Right lobe of liver (tissue), 6 donors: ENCODE results near the gene MAP3K3. TPM values are rescaled to one million over a fixed set of nuclear protein-coding genes. Genes with fewer than 3 reads are reported as not detected.

ENCODE experiments used
- ATAC-seq, 4 donors: fragments of 200-7000 bp; cut with Tn5 transposase; one replicate each; pipeline ENCODE4 v1.9.1; 2020; ENCODE audit warnings: mild to moderate bottlenecking in 4 of 4, moderate library complexity in 4 of 4
- DNase-seq, 3 donors: peaks; one replicate each; pipeline ENCODE4 v3.0.0-alpha.2; 2020
- H3K27ac ChIP-seq, 3 donors: fragments of 200-600 bp; one replicate each; pipeline ENCODE4 v1.8.0; 2022
- H3K27me3 ChIP-seq, 2 donors: fragments of 200-600 bp; one replicate each; pipeline ENCODE4 v1.8.0; 2022
- H3K36me3 ChIP-seq, 4 donors: fragments of 200-600 bp; sonication (generic) in 1 of 4; one replicate each; pipeline versions ENCODE4 v1.5.1 to v1.8.0; 2017 to 2022; ENCODE audit warnings: control low read depth in 1 of 4
- H3K4me1 ChIP-seq, 4 donors: fragments of 200-600 bp; sonication (generic) in 1 of 4; one replicate each; pipeline versions ENCODE4 v1.5.1 to v1.8.0; 2017 to 2022; ENCODE audit warnings: control low read depth in 1 of 4
- H3K4me3 ChIP-seq, 3 donors: fragments of 200-600 bp; one replicate each; pipeline ENCODE4 v1.8.0; 2022
- H3K9me3 ChIP-seq, 4 donors: fragments of 200-600 bp; sonication (generic) in 1 of 4; one replicate each; pipeline versions ENCODE4 v1.5.1 to v1.8.0; 2017 to 2022; ENCODE audit warnings: control low read depth in 1 of 4
- POLR2A ChIP-seq: fragments of 450-650 bp; IDR thresholded peaks from one replicate; pipeline ENCODE4 v1.6.1; 2017; ENCODE audit warnings: antibody characterized with exemption, mild to moderate bottlenecking
- WGBS: methylation state at CpG from one replicate; pipeline ENCODE4 v1.1.6; 2018; ENCODE audit warnings: low coverage, low lambda C conversion rate; ENCODE audit not compliant: insufficient coverage; ENCODE audit errors: missing lambda C conversion rate; 5-methylcytosine and 5-hydroxymethylcytosine counted together
- intact Hi-C, 2 donors: fragments of 100-400 bp; cut with DNase I; formaldehyde crosslinking; loops; one replicate each; pipeline versions ENCODE4 v1.11.2 to v1.14.1; 2022
- total RNA-seq, 6 experiments: library from RNA; depleted of rRNA in 2 of 6; stranded (reverse); fragments of >200 nt in 2 of 6; fragmentation: NEBNext Ultra II Directional in 3 of 6; extraction: Animal tissue kit (Norgen Biotek cat#: 25700) in 3 of 6; gene quantifications; one replicate each; pipeline versions ENCODE4 v1.1.0 to v1.2.4, GENCODE V29; 2016 to 2023
- TF ChIP-seq, protein P1 (sequence below), 4 donors: fragments of 200-600 bp in 3 of 4; fragments of 450-650 bp in 1 of 4; IDR thresholded peaks; one replicate each; pipeline versions ENCODE4 v1.5.1 to v1.8.0; 2016 to 2022; ENCODE audit warnings: antibody characterized with exemption in 4 of 4, mild to moderate bottlenecking in 2 of 4
- donor health status: DM: no; HTN: yes; CAD: no.
- donor health status: DM: no; HTN: no; CAD: no.
- donor health status: DM: no; HTN: no; CAD: no.
- donor health status: DM: no; HTN: yes; CAD: no.
- donor health status: DM: no; HTN: yes; CAD: no.

Gene MAP3K3
- total RNA-seq, 6 experiments from 2014 or later = 10.6 to 15.8 (median 13.0) TPM

GRCh38 chr17:63631626-63632025, 9.4 kb downstream of the MAP3K3 start:
- no peak for TF ChIP-seq POLR2A
- TF ChIP-seq, protein P1, sequence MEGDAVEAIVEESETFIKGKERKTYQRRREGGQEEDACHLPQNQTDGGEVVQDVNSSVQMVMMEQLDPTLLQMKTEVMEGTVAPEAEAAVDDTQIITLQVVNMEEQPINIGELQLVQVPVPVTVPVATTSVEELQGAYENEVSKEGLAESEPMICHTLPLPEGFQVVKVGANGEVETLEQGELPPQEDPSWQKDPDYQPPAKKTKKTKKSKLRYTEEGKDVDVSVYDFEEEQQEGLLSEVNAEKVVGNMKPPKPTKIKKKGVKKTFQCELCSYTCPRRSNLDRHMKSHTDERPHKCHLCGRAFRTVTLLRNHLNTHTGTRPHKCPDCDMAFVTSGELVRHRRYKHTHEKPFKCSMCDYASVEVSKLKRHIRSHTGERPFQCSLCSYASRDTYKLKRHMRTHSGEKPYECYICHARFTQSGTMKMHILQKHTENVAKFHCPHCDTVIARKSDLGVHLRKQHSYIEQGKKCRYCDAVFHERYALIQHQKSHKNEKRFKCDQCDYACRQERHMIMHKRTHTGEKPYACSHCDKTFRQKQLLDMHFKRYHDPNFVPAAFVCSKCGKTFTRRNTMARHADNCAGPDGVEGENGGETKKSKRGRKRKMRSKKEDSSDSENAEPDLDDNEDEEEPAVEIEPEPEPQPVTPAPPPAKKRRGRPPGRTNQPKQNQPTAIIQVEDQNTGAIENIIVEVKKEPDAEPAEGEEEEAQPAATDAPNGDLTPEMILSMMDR (IDR thresholded peaks at IDR 0.05) = no peak
- H3K4me1 ChIP-seq = peaks cover 0 to 39% (median 15%) of the 10 kb centered on the region in 4 donors
- ATAC-seq = no peak

DNA sequence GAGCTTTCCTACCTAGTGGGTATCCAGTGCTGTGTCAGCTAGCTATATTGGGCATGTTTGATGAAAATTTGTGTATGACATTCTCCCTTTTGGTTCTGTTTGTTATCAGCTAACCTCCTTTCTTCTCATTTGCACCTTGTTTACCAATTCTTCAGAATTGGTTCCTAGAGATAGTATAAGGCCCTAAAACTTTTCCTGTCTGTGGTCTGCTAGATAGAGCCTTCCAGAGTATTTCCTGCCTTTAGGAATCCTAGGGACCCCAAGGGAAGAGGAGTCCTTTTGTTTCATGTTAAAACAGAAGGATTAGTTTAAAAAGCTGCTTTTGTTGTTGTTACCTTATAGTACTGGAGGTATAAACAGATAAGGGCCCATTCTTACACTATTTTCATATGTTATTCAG, 11.5 kb downstream of the MAP3K3 start:
- H3K9me3 ChIP-seq = no peaks in the 10 kb centered on the region
- H3K36me3 ChIP-seq = peaks cover 0 to 20% (median 0%) of the 10 kb centered on the region in 4 donors
- H3K4me1 ChIP-seq = peaks cover 0 to 22% (median 9%) of the 10 kb centered on the region in 4 donors
- H3K27me3 ChIP-seq = no peaks in the 10 kb centered on the region
- intact Hi-C loops = loop anchor here in 1 of 2 donors (10.0 kb wide), 1 partner anchor 61 kb away; no protein-coding TSS in a partner anchor
- no peak overlapping the region for H3K4me3 ChIP-seq
- DNase-seq (no peak), ATAC-seq (no peak)
- peak overlapping the region in 2 of 3 donors; percentile 3 to 16 for H3K27ac ChIP-seq
- no peak for TF ChIP-seq POLR2A
- TF ChIP-seq, protein P1 (IDR thresholded peaks at IDR 0.05) = no peak

More at GRCh38 chr17:63631626-63632025, 9.4 kb downstream of the MAP3K3 start:
- H3K9me3 ChIP-seq = no peaks in the 10 kb centered on the region
- 71% methylated on average over 1 of the region's 1 CpG for WGBS
- intact Hi-C loops = loop anchor here in 1 of 2 donors (10.0 kb wide), 1 partner anchor 63 kb away; no protein-coding TSS in a partner anchor
- peaks cover 0 to 14% (median 0%) of the 10 kb centered on the region in 4 donors for H3K36me3 ChIP-seq
- no peak overlapping the region for H3K4me3 ChIP-seq
- H3K27me3 ChIP-seq = no peaks in the 10 kb centered on the region
- DNase-seq = no peak
- no peak overlapping the region for H3K27ac ChIP-seq

DNA sequence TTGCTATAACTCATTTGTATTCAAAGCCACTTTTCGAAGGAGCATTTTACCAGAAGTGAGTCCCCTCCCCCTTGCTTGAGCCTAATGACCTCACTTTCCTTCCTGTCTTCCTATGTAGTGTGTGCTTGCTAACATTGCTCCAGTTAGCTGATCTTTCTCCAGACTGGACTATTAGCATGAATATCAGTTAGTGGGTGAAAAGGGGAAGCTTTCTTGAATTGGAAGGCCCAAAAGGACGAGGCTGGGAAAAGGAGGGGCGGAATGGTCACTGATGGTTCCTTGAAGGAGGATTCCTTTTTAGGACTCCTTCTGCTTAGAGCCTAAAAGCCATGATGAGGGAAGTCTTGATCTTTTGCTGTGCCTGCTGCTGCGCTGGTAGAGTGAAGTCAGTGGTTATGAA, 11.9 kb downstream of the MAP3K3 start:
- intact Hi-C loops = loop anchor here in 1 of 2 donors (10.0 kb wide), 1 partner anchor 61 kb away; no protein-coding TSS in a partner anchor
- H3K4me3 ChIP-seq = no peak overlapping the region
- DNase-seq = no peak
- H3K27me3 ChIP-seq = no peaks in the 10 kb centered on the region
- TF ChIP-seq, protein P1 (IDR thresholded peaks at IDR 0.05) = no peak
- TF ChIP-seq POLR2A = no peak
- peaks cover 0 to 18% (median 7%) of the 10 kb centered on the region in 4 donors for H3K4me1 ChIP-seq
- peak; percentile 53 to 78 (median 68) for ATAC-seq
- no peaks in the 10 kb centered on the region for H3K9me3 ChIP-seq
- peak overlapping the region in 2 of 3 donors; percentile 12 to 16 for H3K27ac ChIP-seq
- WGBS = 51% methylated on average over 4 of the region's 4 CpGs
- peaks cover 0 to 20% (median 0%) of the 10 kb centered on the region in 4 donors for H3K36me3 ChIP-seq

GRCh38 chr17:63634816-63635215, 12.6 kb downstream of the MAP3K3 start:
- Histone ChIP-seq H3K9me3 (no peaks in the 10 kb centered on the region), H3K27ac (peak overlapping the region in 2 of 3 donors; percentile 12 to 16), H3K36me3 (peaks cover 0 to 20% (median 0%) of the 10 kb centered on the region in 4 donors), H3K4me1 (peaks cover 0 to 12% (median 4%) of the 10 kb centered on the region in 4 donors), H3K27me3 (no peaks in the 10 kb centered on the region), H3K4me3 (no peak overlapping the region)
- no peak for DNase-seq
- intact Hi-C loops = loop anchor here in 1 of 2 donors (10.0 kb wide), 1 partner anchor 60 kb away; no protein-coding TSS in a partner anchor
- WGBS = no CpG with 5 or more reads among the region's 1 CpG
- no peak for TF ChIP-seq POLR2A
- TF ChIP-seq, protein P1 (IDR thresholded peaks at IDR 0.05) = no peak
- ATAC-seq = no peak
